Naive B cell (primary cell): ENCODE data around the gene DNPEP. TPM values are rescaled to one million over a fixed set of nuclear protein-coding genes. Genes with fewer than 3 reads are reported as not detected.

ENCODE experiments used
- ATAC-seq, 2 donors: fragments of 150-1000 bp; cut with Tn5 transposase; 2 replicates each; pipeline ENCODE4 v1.10.0; 2021; ENCODE audit warnings: low read depth in 2 of 2, mild to moderate bottlenecking in 2 of 2, moderate library complexity in 2 of 2
- DNase-seq: peaks from one replicate; pipeline ENCODE4 v3.0.0; 2022
- H3K27ac Mint-ChIP-seq, 6 donors: one replicate each; pipeline ENCODE4 v1.8.0; 2020 to 2022; ENCODE audit warnings: mild to moderate bottlenecking in 6 of 6, mixed read lengths in 6 of 6, moderate library complexity in 5 of 6, inconsistent platforms in 2 of 6
- H3K27me3 Mint-ChIP-seq, 3 donors: one replicate each; pipeline ENCODE4 v1.8.0; 2021 to 2022; ENCODE audit warnings: mixed read lengths in 3 of 3, mild to moderate bottlenecking in 1 of 3
- H3K36me3 Mint-ChIP-seq, 2 donors: one replicate each; pipeline ENCODE4 v1.8.0; 2020 to 2022; ENCODE audit warnings: mixed read lengths in 2 of 2, inconsistent platforms in 1 of 2, mild to moderate bottlenecking in 1 of 2
- H3K4me1 Mint-ChIP-seq, 3 donors: one replicate each; pipeline ENCODE4 v1.8.0; 2020 to 2022; ENCODE audit warnings: mixed read lengths in 3 of 3, inconsistent platforms in 1 of 3, mild to moderate bottlenecking in 1 of 3, moderate library complexity in 1 of 3
- H3K4me3 Mint-ChIP-seq, 8 donors: one replicate each; pipeline ENCODE4 v1.8.0; 2020 to 2022; ENCODE audit warnings: mild to moderate bottlenecking in 8 of 8, mixed read lengths in 8 of 8, moderate library complexity in 8 of 8, inconsistent platforms in 2 of 8
- H3K9me3 Mint-ChIP-seq, 7 donors: one replicate each; pipeline ENCODE4 v1.8.0; 2020 to 2022; ENCODE audit warnings: mixed read lengths in 7 of 7, mild to moderate bottlenecking in 5 of 7, inconsistent platforms in 2 of 7, moderate library complexity in 1 of 7
- polyA plus RNA-seq, 6 donors: library from polyadenylated mRNA; unstranded; fragments of 300-500 nt; fragmentation: Illumina TruSeq; gene quantifications; one replicate each; pipeline ENCODE4 v1.2.3, GENCODE V29; 2021; ENCODE audit warnings: low read depth in 6 of 6

Gene DNPEP
- polyA plus RNA-seq, 6 donors from 2014 or later = 49.4 to 78.6 (median 56.3) TPM

DNA sequence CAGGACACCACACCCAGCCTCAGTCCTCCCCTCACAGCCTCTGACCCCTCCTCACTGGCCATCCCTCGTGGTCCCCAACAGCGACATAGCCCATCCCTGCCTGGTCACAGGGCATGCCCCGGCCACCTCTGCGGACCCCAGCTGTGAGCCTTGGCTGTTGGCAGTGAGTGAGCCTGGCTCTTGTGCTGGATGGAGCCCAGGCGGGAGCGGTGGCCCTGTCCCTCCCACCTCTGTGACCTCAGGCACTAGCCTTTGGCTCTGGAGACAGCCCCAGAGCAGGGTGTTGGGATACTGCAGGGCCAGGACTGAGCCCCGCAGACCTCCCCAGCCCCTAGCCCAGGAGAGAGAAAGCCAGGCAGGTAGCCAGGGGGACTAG is 38.3 kb upstream of the DNPEP start:
- no peak for DNase-seq
- ATAC-seq = no peak
- Mint-ChIP-seq H3K9me3 (peaks cover 0 to 1% (median 0%) of the 10 kb centered on the region in 7 donors), H3K4me1 (no peaks in the 10 kb centered on the region), H3K27me3 (peaks cover 20 to 73% (median 64%) of the 10 kb centered on the region in 3 donors), H3K36me3 (no peaks in the 10 kb centered on the region), H3K4me3 (no peak overlapping the region), H3K27ac (no peak overlapping the region)

DNA sequence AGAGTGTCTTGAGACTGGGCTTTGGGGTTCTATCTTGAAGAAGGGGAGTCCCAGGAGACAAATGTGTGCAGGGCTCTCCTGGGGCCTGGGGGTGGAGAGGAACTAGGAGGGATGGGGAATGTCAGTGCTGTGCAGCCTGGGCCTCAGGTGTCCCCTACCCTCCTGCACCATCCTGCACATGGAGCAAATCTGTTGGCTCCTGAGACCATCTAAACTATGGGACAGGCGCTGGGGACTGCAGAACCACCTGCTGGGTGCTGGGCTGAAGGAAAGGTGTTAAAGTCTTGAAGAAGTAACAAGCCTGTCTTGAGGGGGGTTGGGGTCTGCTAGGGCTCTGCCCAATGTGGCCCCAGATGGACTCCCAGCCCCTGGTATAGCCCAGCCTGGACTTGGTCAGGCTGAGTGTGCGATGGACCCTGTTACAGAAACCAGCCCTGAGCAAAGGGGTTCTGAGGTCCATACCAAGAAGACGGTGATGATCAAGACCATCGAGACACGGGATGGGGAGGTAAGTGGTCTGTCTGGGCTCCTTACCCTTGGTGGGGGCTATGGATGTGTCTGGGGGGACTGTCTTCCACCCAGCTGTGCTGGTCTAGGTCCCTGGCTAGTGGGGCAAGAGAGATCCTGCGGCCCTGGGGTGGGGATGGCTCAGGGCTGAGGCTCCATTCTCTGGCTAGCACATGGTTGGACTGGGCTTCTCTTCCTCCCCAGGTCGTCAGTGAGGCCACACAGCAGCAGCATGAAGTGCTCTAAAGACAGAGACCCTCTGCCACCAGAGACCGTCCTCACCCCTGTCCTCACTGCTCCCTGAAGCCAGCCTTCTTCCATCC is 37.7 kb upstream of the DNPEP start:
- ATAC-seq (no peak), DNase-seq (no peak)
- peaks cover 20 to 79% (median 67%) of the 10 kb centered on the region in 3 donors for H3K27me3 Mint-ChIP-seq
- H3K36me3 Mint-ChIP-seq = no peaks in the 10 kb centered on the region
- H3K4me1 Mint-ChIP-seq = no peaks in the 10 kb centered on the region
- peaks cover 0 to 1% (median 0%) of the 10 kb centered on the region in 7 donors for H3K9me3 Mint-ChIP-seq
- no peak overlapping the region for H3K27ac Mint-ChIP-seq
- H3K4me3 Mint-ChIP-seq = peak overlapping the region in 1 of 8 donors; percentile 12

DNA sequence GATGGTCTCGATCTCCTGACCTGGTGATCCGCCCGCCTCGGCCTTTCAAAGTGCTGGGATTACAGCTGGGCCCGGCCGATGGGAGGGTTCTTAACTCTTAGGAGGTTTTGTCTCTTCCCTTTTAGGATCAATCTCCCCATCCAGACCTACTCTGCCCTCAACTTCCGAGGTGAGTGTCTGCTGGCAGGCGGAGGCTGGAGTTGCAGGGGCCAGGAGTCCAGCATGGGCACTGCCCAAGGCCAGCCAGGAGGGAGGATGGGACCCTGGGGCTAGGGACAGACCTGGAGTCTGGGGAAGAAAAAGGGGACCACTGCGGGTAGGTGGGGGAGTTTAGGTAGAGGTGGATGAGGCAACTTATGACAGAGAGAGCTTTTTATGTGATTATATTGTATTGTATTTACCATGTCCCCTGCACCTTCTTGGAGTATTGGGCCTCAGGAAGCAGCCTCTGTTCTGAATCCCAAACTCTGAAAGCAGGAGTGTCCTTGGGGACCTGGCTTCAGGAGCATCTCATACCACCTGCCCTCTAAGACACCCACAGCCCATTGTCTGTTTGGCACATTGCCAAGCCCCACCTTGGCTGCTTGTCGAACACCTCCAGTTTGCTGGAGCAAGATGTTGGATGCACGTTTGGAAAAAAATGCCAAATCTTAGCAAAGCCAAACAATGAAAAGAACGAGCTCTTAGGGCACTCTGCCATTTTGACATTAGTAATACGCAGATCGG is 36.1 kb upstream of the DNPEP start:
- Mint-ChIP-seq H3K9me3 (peaks cover 0 to 2% (median 0%) of the 10 kb centered on the region in 7 donors), H3K4me1 (peaks cover 0 to 2% (median 0%) of the 10 kb centered on the region in 3 donors), H3K27ac (no peak overlapping the region), H3K4me3 (peak overlapping the region in 1 of 8 donors; percentile 9), H3K27me3 (peaks cover 32 to 90% (median 84%) of the 10 kb centered on the region in 3 donors), H3K36me3 (no peaks in the 10 kb centered on the region)
- ATAC-seq (no peak), DNase-seq (no peak)

DNA sequence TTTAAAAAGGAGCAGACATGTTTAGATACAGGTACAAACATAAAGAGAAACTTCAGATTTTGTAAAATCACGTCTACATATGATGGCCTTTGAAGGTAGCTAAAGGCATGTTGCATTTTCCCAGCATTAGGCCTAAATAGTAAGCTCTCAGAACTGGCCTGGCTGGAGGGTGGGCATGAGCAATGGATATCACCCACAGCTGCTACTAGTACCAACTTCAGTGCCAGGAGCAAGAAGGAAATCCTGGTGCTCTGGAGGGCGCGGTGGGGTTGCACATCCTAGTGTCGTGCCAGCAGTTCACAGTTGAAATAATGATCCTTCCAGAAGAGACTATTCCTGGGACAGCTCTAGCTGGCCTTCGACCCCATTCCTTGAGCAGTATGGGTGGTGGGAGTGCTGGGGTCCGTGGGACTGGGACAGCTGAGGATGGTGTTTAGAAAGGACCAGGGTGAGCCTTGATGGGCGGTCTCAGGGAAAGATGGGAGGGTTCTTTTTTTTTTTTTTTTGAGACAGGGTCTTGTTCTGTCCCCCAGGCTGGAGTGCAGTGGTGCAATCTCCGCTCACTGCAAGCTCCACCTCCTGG is 35.3 kb upstream of the DNPEP start:
- Mint-ChIP-seq H3K4me1 (peaks cover 0 to 2% (median 0%) of the 10 kb centered on the region in 3 donors), H3K27me3 (peaks cover 31 to 85% (median 84%) of the 10 kb centered on the region in 3 donors), H3K36me3 (no peaks in the 10 kb centered on the region), H3K9me3 (peaks cover 0 to 2% (median 0%) of the 10 kb centered on the region in 7 donors), H3K4me3 (peak overlapping the region in 1 of 8 donors; percentile 72), H3K27ac (no peak overlapping the region)
- no peak for DNase-seq
- no peak for ATAC-seq

DNA sequence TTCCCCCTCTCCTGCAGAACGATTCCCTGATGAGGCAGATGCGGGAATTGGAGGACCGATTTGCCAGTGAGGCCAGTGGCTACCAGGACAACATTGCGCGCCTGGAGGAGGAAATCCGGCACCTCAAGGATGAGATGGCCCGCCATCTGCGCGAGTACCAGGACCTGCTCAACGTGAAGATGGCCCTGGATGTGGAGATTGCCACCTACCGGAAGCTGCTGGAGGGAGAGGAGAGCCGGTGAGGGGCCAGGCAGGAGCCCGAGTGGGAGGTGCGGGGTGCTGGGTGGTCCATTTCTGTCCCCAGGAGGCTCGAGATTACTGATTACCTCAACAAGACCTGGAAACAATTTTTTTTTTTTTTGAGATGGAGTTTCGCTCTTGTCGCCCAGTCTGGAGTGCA is 33.6 kb upstream of the DNPEP start:
- H3K4me3 Mint-ChIP-seq = no peak overlapping the region
- no peak overlapping the region for H3K27ac Mint-ChIP-seq
- ATAC-seq (no peak), DNase-seq (no peak)
- H3K9me3 Mint-ChIP-seq = peaks cover 0 to 2% (median 0%) of the 10 kb centered on the region in 7 donors
- H3K4me1 Mint-ChIP-seq = peaks cover 0 to 2% (median 0%) of the 10 kb centered on the region in 3 donors
- H3K27me3 Mint-ChIP-seq = peaks cover 34 to 83% (median 80%) of the 10 kb centered on the region in 3 donors
- no peaks in the 10 kb centered on the region for H3K36me3 Mint-ChIP-seq

DNA sequence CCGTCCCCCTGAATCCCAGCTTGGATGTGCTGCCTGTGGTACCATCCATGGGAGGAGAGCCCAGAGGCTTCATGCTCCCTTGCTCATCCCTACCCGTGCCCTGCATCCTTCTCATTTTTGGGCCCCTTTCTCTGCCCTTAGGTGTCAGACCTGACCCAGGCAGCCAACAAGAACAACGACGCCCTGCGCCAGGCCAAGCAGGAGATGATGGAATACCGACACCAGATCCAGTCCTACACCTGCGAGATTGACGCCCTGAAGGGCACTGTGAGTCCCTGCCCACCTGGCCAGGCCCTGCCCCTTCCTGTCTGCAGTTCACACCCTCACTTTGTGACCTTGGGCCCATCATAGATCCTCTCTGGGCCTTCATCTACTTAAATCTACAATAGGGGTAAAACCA is 33.0 kb upstream of the DNPEP start:
- Mint-ChIP-seq H3K36me3 (no peaks in the 10 kb centered on the region), H3K4me1 (peaks cover 0 to 2% (median 0%) of the 10 kb centered on the region in 3 donors), H3K4me3 (no peak overlapping the region), H3K9me3 (peaks cover 0 to 2% (median 0%) of the 10 kb centered on the region in 7 donors), H3K27ac (no peak overlapping the region), H3K27me3 (peaks cover 38 to 83% (median 80%) of the 10 kb centered on the region in 3 donors)
- ATAC-seq = no peak
- DNase-seq = no peak

DNA sequence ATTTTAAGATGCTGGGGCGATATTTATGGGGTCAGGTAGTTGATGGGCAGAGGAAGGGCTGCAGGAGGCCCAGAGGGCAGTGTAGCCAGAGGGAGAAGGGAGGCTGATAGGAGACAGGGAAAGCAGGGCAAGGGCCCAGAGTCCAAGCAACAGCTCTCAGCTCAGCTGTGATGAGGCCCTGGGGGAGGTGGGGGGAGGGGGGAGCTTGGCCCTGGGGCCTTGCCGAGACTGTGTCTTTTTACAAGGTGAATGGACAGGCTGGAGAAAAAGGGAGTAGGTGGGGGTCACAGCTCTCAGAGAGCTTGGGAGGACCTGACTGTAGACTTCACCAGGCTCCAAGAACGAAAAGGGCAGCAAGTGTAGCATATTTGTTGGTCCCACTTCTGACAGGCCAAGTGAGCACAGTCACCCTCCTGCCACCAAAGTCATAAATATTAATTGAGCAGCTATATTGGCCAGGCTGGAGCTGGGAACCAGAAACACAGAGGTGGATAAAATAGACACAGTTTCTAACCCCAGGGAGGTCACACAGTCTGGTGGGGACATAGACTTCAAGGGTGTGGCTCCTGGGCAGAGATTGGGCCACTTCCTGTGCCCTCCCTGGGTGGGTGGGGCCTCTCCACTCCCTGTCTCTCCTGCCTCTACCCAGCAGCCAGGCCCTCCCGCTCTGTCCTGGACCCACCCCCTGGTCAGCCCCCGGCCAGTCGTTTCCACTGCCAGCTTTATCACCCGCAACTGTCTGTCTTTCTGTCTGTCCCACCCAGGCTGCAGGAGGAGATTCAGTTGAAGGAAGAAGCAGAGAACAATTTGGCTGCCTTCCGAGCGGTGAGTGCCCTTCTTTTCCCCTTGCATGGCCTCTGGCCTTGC is 31.9 kb upstream of the DNPEP start:
- Mint-ChIP-seq H3K27me3 (peaks cover 39 to 82% (median 79%) of the 10 kb centered on the region in 3 donors), H3K4me3 (no peak overlapping the region), H3K36me3 (no peaks in the 10 kb centered on the region), H3K9me3 (peaks cover 0 to 2% (median 0%) of the 10 kb centered on the region in 7 donors), H3K4me1 (peaks cover 0 to 2% (median 0%) of the 10 kb centered on the region in 3 donors), H3K27ac (peak overlapping the region in 1 of 6 donors; percentile 67)
- ATAC-seq = no peak
- DNase-seq = no peak

DNA sequence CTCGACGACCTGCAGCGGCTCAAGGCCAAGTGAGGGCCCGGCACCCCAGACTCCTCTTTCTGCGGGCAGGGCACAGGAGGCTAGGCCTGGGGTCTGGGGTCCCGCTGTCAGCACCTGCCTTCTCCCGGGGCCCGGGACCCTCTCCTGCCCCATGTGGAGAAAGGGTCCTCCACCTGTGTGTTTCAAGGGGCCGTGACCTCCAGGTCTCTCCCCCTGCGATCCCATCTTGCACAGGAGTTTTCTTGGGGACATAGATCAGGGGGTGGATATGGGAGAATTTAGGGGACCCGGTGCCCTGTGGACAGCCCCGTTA is 31.3 kb upstream of the DNPEP start:
- H3K36me3 Mint-ChIP-seq = no peaks in the 10 kb centered on the region
- H3K4me3 Mint-ChIP-seq = no peak overlapping the region
- peaks cover 0 to 2% (median 0%) of the 10 kb centered on the region in 3 donors for H3K4me1 Mint-ChIP-seq
- H3K27me3 Mint-ChIP-seq = peaks cover 38 to 79% (median 76%) of the 10 kb centered on the region in 3 donors
- ATAC-seq (no peak), DNase-seq (no peak)
- peaks cover 0 to 2% (median 0%) of the 10 kb centered on the region in 7 donors for H3K9me3 Mint-ChIP-seq
- peak overlapping the region in 1 of 6 donors; percentile 67 for H3K27ac Mint-ChIP-seq

DNA sequence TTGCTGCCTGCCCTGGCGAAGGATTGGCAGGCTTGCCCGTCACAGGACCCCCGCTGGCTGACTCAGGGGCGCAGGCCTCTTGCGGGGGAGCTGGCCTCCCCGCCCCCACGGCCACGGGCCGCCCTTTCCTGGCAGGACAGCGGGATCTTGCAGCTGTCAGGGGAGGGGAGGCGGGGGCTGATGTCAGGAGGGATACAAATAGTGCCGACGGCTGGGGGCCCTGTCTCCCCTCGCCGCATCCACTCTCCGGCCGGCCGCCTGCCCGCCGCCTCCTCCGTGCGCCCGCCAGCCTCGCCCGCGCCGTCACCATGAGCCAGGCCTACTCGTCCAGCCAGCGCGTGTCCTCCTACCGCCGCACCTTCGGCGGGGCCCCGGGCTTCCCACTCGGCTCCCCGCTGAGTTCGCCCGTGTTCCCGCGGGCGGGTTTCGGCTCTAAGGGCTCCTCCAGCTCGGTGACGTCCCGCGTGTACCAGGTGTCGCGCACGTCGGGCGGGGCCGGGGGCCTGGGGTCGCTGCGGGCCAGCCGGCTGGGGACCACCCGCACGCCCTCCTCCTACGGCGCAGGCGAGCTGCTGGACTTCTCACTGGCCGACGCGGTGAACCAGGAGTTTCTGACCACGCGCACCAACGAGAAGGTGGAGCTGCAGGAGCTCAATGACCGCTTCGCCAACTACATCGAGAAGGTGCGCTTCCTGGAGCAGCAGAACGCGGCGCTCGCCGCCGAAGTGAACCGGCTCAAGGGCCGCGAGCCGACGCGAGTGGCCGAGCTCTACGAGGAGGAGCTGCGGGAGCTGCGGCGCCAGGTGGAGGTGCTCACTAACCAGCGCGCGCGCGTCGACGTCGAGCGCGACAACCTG is 30.7 kb upstream of the DNPEP start, which contains the start of gene DES:
TSS of gene DES (plus strand) at position 223 of the 857 bp plus-strand sequence. CDS start at position 309, 86 bp downstream.
- Mint-ChIP-seq H3K4me3 (no peak within 1 kb of the TSS), H3K27ac (peak within 1 kb of the TSS in 1 of 6 donors; percentile 67), H3K4me1 (peaks cover 0 to 2% (median 0%) of the 10 kb centered on the region in 3 donors), H3K9me3 (peaks cover 0 to 6% (median 2%) of the 10 kb centered on the region in 7 donors), H3K36me3 (no peaks in the 10 kb centered on the region), H3K27me3 (peaks cover 41 to 79% (median 76%) of the 10 kb centered on the region in 3 donors)
- DNase-seq = no peak
- no peak for ATAC-seq

DNA sequence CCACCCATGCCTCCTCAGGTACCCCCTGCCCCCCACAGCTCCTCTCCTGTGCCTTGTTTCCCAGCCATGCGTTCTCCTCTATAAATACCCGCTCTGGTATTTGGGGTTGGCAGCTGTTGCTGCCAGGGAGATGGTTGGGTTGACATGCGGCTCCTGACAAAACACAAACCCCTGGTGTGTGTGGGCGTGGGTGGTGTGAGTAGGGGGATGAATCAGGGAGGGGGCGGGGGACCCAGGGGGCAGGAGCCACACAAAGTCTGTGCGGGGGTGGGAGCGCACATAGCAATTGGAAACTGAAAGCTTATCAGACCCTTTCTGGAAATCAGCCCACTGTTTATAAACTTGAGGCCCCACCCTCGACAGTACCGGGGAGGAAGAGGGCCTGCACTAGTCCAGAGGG is 29.7 kb upstream of the DNPEP start:
- ATAC-seq = no peak
- no peak overlapping the region for H3K27ac Mint-ChIP-seq

DNA sequence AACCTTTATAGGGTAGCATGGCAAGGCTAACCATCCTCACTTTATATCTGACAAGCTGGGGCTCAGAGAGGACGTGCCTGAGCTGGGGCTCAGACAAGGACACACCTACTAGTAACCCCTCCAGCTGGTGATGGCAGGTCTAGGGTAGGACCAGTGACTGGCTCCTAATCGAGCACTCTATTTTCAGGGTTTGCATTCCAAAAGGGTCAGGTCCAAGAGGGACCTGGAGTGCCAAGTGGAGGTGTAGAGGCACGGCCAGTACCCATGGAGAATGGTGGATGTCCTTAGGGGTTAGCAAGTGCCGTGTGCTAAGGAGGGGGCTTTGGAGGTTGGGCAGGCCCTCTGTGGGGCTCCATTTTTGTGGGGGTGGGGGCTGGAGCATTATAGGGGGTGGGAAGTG is 29.2 kb upstream of the DNPEP start:
- Mint-ChIP-seq H3K9me3 (peaks cover 0 to 18% (median 5%) of the 10 kb centered on the region in 7 donors), H3K27me3 (peaks cover 35 to 80% (median 77%) of the 10 kb centered on the region in 3 donors), H3K36me3 (no peaks in the 10 kb centered on the region), H3K27ac (peak overlapping the region in 1 of 6 donors; percentile 42), H3K4me1 (peaks cover 0 to 2% (median 0%) of the 10 kb centered on the region in 3 donors), H3K4me3 (peak overlapping the region in 1 of 8 donors; percentile 53)
- ATAC-seq (no peak), DNase-seq (no peak)

More for the DNA sequence above, 29.7 kb upstream of the DNPEP start:
- Mint-ChIP-seq H3K4me1 (peaks cover 0 to 2% (median 0%) of the 10 kb centered on the region in 3 donors), H3K4me3 (no peak overlapping the region), H3K36me3 (no peaks in the 10 kb centered on the region), H3K27me3 (peaks cover 39 to 81% (median 80%) of the 10 kb centered on the region in 3 donors), H3K9me3 (peaks cover 0 to 15% (median 4%) of the 10 kb centered on the region in 7 donors)
- no peak for DNase-seq

DNA sequence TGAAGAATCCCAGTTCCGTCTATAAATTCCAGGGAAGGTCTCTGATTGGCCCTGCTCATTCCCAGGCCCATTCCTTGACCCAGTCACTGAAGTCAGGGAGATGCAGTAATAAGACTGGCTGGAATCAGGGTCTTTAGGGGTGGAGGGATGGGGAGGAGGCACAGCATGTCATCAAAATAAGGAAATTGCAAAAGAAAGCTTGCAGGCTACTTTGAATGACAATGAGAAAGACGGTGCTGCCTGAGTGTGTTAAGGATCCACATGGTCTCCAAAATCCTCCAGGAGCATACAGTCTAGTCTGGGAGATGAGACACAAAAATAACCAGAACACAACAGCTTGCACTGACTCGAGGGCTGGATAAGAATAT is 28.5 kb upstream of the DNPEP start:
- Mint-ChIP-seq H3K36me3 (no peaks in the 10 kb centered on the region), H3K27me3 (peaks cover 33 to 81% (median 70%) of the 10 kb centered on the region in 3 donors), H3K9me3 (peaks cover 0 to 23% (median 8%) of the 10 kb centered on the region in 7 donors), H3K4me3 (no peak overlapping the region), H3K4me1 (peaks cover 0 to 2% (median 0%) of the 10 kb centered on the region in 3 donors), H3K27ac (no peak overlapping the region)
- ATAC-seq (no peak), DNase-seq (no peak)
